CD4-positive, CD25-positive, alpha-beta regulatory T cell (primary cell): ENCODE results near the gene SPACA5. TPM values are rescaled to one million over a fixed set of nuclear protein-coding genes. Genes with fewer than 3 reads are reported as not detected.
A peak's percentile ranks its signal among the peaks of the same experiment; 100 is the strongest.
"Not testable (repeated sequence)": the region's sequence is repeated elsewhere in the genome, so short reads cannot be mapped to it uniquely, and the experiment has no call there.

Experiments used
- ATAC-seq, 2 donors: fragments of 150-1000 bp; cut with Tn5 transposase; one replicate each; pipeline ENCODE4 v1.10.0; 2021; ENCODE audit warnings: low read depth in 2 of 2, moderate number of reproducible peaks in 2 of 2, moderate library complexity in 1 of 2
- DNase-seq, 3 donors: peaks; one replicate each; pipeline versions ENCODE4 v3.0.0 to v3.0.0-alpha.2; 2012 to 2022; ENCODE audit warnings: mixed read lengths in 1 of 3
- H3K27ac ChIP-seq: one replicate; pipeline ENCODE4 v1.7.0; 2013; ENCODE audit warnings: mild to moderate bottlenecking, low read length; ENCODE audit not compliant: insufficient read depth, poor library complexity, severe bottlenecking
- H3K27me3 ChIP-seq: one replicate; pipeline ENCODE4 v1.7.0; 2013; ENCODE audit warnings: low read length; ENCODE audit not compliant: control insufficient read depth, insufficient read depth
- H3K36me3 ChIP-seq: one replicate; pipeline ENCODE4 v1.7.0; 2013; ENCODE audit warnings: mild to moderate bottlenecking, low read length, moderate library complexity; ENCODE audit not compliant: control insufficient read depth, insufficient read depth
- H3K4me1 ChIP-seq: 2 replicates; pipeline ENCODE4 v1.7.0; 2013; ENCODE audit warnings: mild to moderate bottlenecking, low read length; ENCODE audit not compliant: insufficient read depth, control insufficient read depth, poor library complexity, severe bottlenecking
- H3K4me3 ChIP-seq: one replicate; pipeline ENCODE4 v1.7.0; 2013; ENCODE audit warnings: low read depth, mild to moderate bottlenecking, low read length, moderate library complexity
- H3K9me3 ChIP-seq, 2 experiments: 1 replicate in 1 of 2; 2 replicates in 1 of 2; pipeline ENCODE4 v1.7.0; 2013; ENCODE audit warnings: low read length in 2 of 2, mild to moderate bottlenecking in 1 of 2, moderate library complexity in 1 of 2; ENCODE audit not compliant: control insufficient read depth in 2 of 2
- H3K27ac Mint-ChIP-seq, 3 donors: one replicate each; pipeline ENCODE4 v1.8.0; 2020 to 2022; ENCODE audit warnings: mild to moderate bottlenecking in 3 of 3, mixed read lengths in 3 of 3, moderate library complexity in 2 of 3
- H3K27me3 Mint-ChIP-seq: one replicate; pipeline ENCODE4 v1.8.0; 2022; ENCODE audit warnings: mild to moderate bottlenecking, mixed read lengths
- H3K36me3 Mint-ChIP-seq: one replicate; pipeline ENCODE4 v1.8.0; 2020; ENCODE audit warnings: mixed read lengths
- H3K4me1 Mint-ChIP-seq, 4 donors: one replicate each; pipeline ENCODE4 v1.8.0; 2020 to 2022; ENCODE audit warnings: mixed read lengths in 4 of 4, mild to moderate bottlenecking in 1 of 4
- H3K4me3 Mint-ChIP-seq, 4 donors: one replicate each; pipeline ENCODE4 v1.8.0; 2020 to 2022; ENCODE audit warnings: mild to moderate bottlenecking in 4 of 4, mixed read lengths in 4 of 4, moderate library complexity in 3 of 4
- H3K9me3 Mint-ChIP-seq, 7 donors: one replicate each; pipeline ENCODE4 v1.8.0; 2020 to 2022; ENCODE audit warnings: mixed read lengths in 7 of 7, mild to moderate bottlenecking in 3 of 7, moderate library complexity in 2 of 7
- polyA plus RNA-seq, 4 donors: library from polyadenylated mRNA; unstranded; fragments of 300-500 nt; fragmentation: Illumina TruSeq; gene quantifications; one replicate each; pipeline ENCODE4 v1.2.3, GENCODE V29; 2021
- total RNA-seq: library from RNA; stranded (reverse); gene quantifications from one replicate; pipeline ENCODE4 v1.2.3, GENCODE V29; 2022

The SPACA5 gene
- total and polyA plus RNA-seq, 5 donors from 2014 or later, result 0.79 TPM; not detected in 4

GRCh38 chrX:48003367-48003757, 3.4 kb upstream of the SPACA5 start:
- peaks cover 0 to 29% (median 9%) of the 10 kb centered on the region in 4 donors for H3K4me1 Mint-ChIP-seq
- no peak for ATAC-seq
- Histone ChIP-seq H3K4me3 (peak overlapping the region; percentile 73), H3K4me1 (peaks cover 9% of the 10 kb centered on the region), H3K9me3 (no peaks in the 10 kb centered on the region), H3K27ac (peak overlapping the region; percentile 79), H3K27me3 (no peaks in the 10 kb centered on the region), H3K36me3 (peaks cover 2% of the 10 kb centered on the region)
- peak overlapping the region; percentile 89 to 99 (median 96) for H3K4me3 Mint-ChIP-seq
- peaks cover 12% of the 10 kb centered on the region for H3K36me3 Mint-ChIP-seq
- peak in 2 of 3 donors; percentile 21 to 38 for DNase-seq
- peak overlapping the region; percentile 96 to 100 (median 99) for H3K27ac Mint-ChIP-seq
- peaks cover 0 to 2% (median 0%) of the 10 kb centered on the region in 7 donors for H3K9me3 Mint-ChIP-seq
- H3K27me3 Mint-ChIP-seq, result no peaks in the 10 kb centered on the region

GRCh38 chrX:48003758-48004457, 2.9 kb upstream of the SPACA5 start, which contains the start of gene ZNF182:
Gene ZNF182 (minus strand): TSS chrX:48003989. CDS start chrX:48002609, 1,380 bp downstream.
- ATAC-seq (peak; percentile 90 to 93), DNase-seq (peak; percentile 87 to 94 (median 91))
- H3K27me3 Mint-ChIP-seq, result no peaks in the 10 kb centered on the region
- H3K9me3 Mint-ChIP-seq, result peaks cover 0 to 2% (median 0%) of the 10 kb centered on the region in 7 donors
- peak within 1 kb of the TSS; percentile 89 to 99 (median 96) for H3K4me3 Mint-ChIP-seq
- H3K36me3 Mint-ChIP-seq, result peaks cover 12% of the 10 kb centered on the region
- peaks cover 2% of the 10 kb centered on the region for H3K36me3 ChIP-seq
- peaks cover 0 to 29% (median 9%) of the 10 kb centered on the region in 4 donors for H3K4me1 Mint-ChIP-seq
- H3K4me3 ChIP-seq, result peak within 1 kb of the TSS; percentile 73
- no peaks in the 10 kb centered on the region for H3K27me3 ChIP-seq
- peak within 1 kb of the TSS; percentile 96 to 100 (median 99) for H3K27ac Mint-ChIP-seq
- no peaks in the 10 kb centered on the region for H3K9me3 ChIP-seq
- H3K4me1 ChIP-seq, result peaks cover 9% of the 10 kb centered on the region
- H3K27ac ChIP-seq, result peak within 1 kb of the TSS; percentile 79

GRCh38 chrX:48009445-48009960, 2.7 kb downstream of the SPACA5 start:
- H3K4me3 ChIP-seq, H3K27ac Mint-ChIP-seq, H3K36me3 ChIP-seq, ATAC-seq, H3K27me3 ChIP-seq, H3K4me3 Mint-ChIP-seq, H3K4me1 Mint-ChIP-seq, H3K36me3 Mint-ChIP-seq, H3K27me3 Mint-ChIP-seq, DNase-seq, H3K27ac ChIP-seq, H3K4me1 ChIP-seq, H3K9me3 ChIP-seq, H3K9me3 Mint-ChIP-seq: not testable (repeated sequence)

GRCh38 chrX:48016583-48017310, 10.0 kb downstream of the SPACA5 start:
- not testable (repeated sequence) for H3K4me1 Mint-ChIP-seq, ATAC-seq, H3K27ac ChIP-seq, H3K4me3 Mint-ChIP-seq, H3K27me3 ChIP-seq, H3K9me3 ChIP-seq, H3K27ac Mint-ChIP-seq, H3K36me3 ChIP-seq, H3K4me1 ChIP-seq, H3K9me3 Mint-ChIP-seq, DNase-seq, H3K36me3 Mint-ChIP-seq, H3K27me3 Mint-ChIP-seq, H3K4me3 ChIP-seq

- DNase-seq, H3K4me3 ChIP-seq, H3K27ac Mint-ChIP-seq, H3K27me3 ChIP-seq, H3K4me1 Mint-ChIP-seq, H3K4me3 Mint-ChIP-seq, H3K36me3 ChIP-seq, H3K36me3 Mint-ChIP-seq, H3K27me3 Mint-ChIP-seq, H3K4me1 ChIP-seq, H3K9me3 ChIP-seq, H3K9me3 Mint-ChIP-seq: not testable (repeated sequence)
- H3K27ac ChIP-seq, result peak overlapping the region; percentile 79
- ATAC-seq, result peak; percentile 59 to 64
Measured at GRCh38 chrX:48019892-48020291, 13.1 kb downstream of the SPACA5 start.

- not testable (repeated sequence) for H3K9me3 Mint-ChIP-seq, H3K9me3 ChIP-seq, H3K4me1 ChIP-seq, H3K36me3 Mint-ChIP-seq, H3K36me3 ChIP-seq, H3K27me3 ChIP-seq, H3K27me3 Mint-ChIP-seq, ATAC-seq
- H3K4me3 Mint-ChIP-seq, result peak overlapping the region; percentile 90 to 96 (median 94)
- peak overlapping the region; percentile 90 for H3K4me3 ChIP-seq
- DNase-seq, result peak in 2 of 3 donors; percentile 4 to 23
- peak overlapping the region; percentile 79 for H3K27ac ChIP-seq
- peaks cover under 1 to 11% (median 7%) of the 10 kb centered on the region in 4 donors for H3K4me1 Mint-ChIP-seq
- peak overlapping the region in 1 of 3 donors; percentile 95 for H3K27ac Mint-ChIP-seq
Measured at GRCh38 chrX:48020472-48020871, 13.7 kb downstream of the SPACA5 start.

GRCh38 chrX:48021026-48021900, 14.5 kb downstream of the SPACA5 start:
- ATAC-seq (peak; percentile 69 to 72), DNase-seq (peak; percentile 59 to 88 (median 85))
- H3K27me3 Mint-ChIP-seq, result no peaks in the 10 kb centered on the region
- Histone ChIP-seq H3K36me3 (no peaks in the 10 kb centered on the region), H3K4me1 (no peaks in the 10 kb centered on the region), H3K27me3 (no peaks in the 10 kb centered on the region), H3K9me3 (no peaks in the 10 kb centered on the region), H3K27ac (peak overlapping the region; percentile 79), H3K4me3 (peak overlapping the region; percentile 90)
- H3K9me3 Mint-ChIP-seq, result peaks cover 0 to 2% (median 0%) of the 10 kb centered on the region in 7 donors
- peak overlapping the region; percentile 95 to 98 (median 96) for H3K27ac Mint-ChIP-seq
- H3K4me3 Mint-ChIP-seq, result peak overlapping the region; percentile 90 to 96 (median 94)
- peaks cover 4 to 15% (median 9%) of the 10 kb centered on the region in 4 donors for H3K4me1 Mint-ChIP-seq
- H3K36me3 Mint-ChIP-seq, result no peaks in the 10 kb centered on the region
